Neural cell (in vitro differentiated cells): ENCODE data around the gene BFSP1. TPM values are rescaled to one million over a fixed set of nuclear protein-coding genes. Genes with fewer than 3 reads are reported as not detected.

Experiments used
- H2AFZ ChIP-seq: fragments of 200-600, 300-800 bp; sonication (generic), shearing (Covaris generic); 2 replicates; pipeline ENCODE4 v1.6.0; 2014; ENCODE audit warnings: low read depth, mild to moderate bottlenecking, antibody characterized with exemption, low read length, moderate library complexity
- H3F3A ChIP-seq: fragments of 200-600 bp; shearing (Covaris generic); 2 replicates; pipeline ENCODE4 v1.6.1; 2016; ENCODE audit warnings: mild to moderate bottlenecking, moderate library complexity, mixed read lengths, antibody characterized with exemption, low read length; ENCODE audit not compliant: insufficient read depth, poor library complexity, severe bottlenecking
- H3K27ac ChIP-seq: fragments of 200-600, 300-800 bp; sonication (generic), shearing (Covaris generic); 2 replicates; pipeline ENCODE4 v1.5.1; 2014; ENCODE audit warnings: mild to moderate bottlenecking, low read length, moderate library complexity
- H3K27me3 ChIP-seq: fragments of 300-800, 200-600 bp; sonication (generic), shearing (Covaris generic); 2 replicates; pipeline ENCODE4 v1.6.0; 2014; ENCODE audit warnings: mild to moderate bottlenecking, low read depth, low read length, moderate library complexity; ENCODE audit not compliant: insufficient read depth
- H3K36me3 ChIP-seq: fragments of 300-800, 200-600 bp; sonication (generic), shearing (Covaris generic); 2 replicates; pipeline ENCODE4 v1.5.1; 2014; ENCODE audit warnings: mild to moderate bottlenecking, antibody characterized with exemption, low read length, moderate library complexity; ENCODE audit not compliant: insufficient read depth
- H3K4me2 ChIP-seq: fragments of 300-800, 200-600 bp; sonication (generic), shearing (Covaris generic); 2 replicates; pipeline ENCODE4 v1.6.0; 2014; ENCODE audit warnings: mild to moderate bottlenecking, low read length
- H3K4me3 ChIP-seq: fragments of 300-800, 200-600 bp; sonication (generic), shearing (Covaris generic); 2 replicates; pipeline ENCODE4 v1.5.1; 2014; ENCODE audit warnings: mild to moderate bottlenecking, low read length, moderate library complexity
- H3K79me2 ChIP-seq: fragments of 200-600 bp; shearing (Covaris generic); replicated peaks from 2 replicates; pipeline ENCODE4 v1.6.0; 2014; ENCODE audit warnings: mild to moderate bottlenecking, low read length, moderate library complexity; ENCODE audit not compliant: insufficient read depth
- H3K9ac ChIP-seq: fragments of 300-800, 200-600 bp; sonication (generic), shearing (Covaris generic); 2 replicates; pipeline ENCODE4 v1.6.1; 2016; ENCODE audit warnings: mild to moderate bottlenecking, low read length, mixed read lengths
- H3K9me2 ChIP-seq: fragments of 200-600 bp; shearing (Covaris generic); 2 replicates; pipeline ENCODE4 v1.6.1; 2016; ENCODE audit warnings: mild to moderate bottlenecking, low read length, mixed read lengths; ENCODE audit not compliant: insufficient read depth
- H3K9me3 ChIP-seq: fragments of 200-600, 300-800 bp; sonication (generic), shearing (Covaris generic); 2 replicates; pipeline ENCODE4 v1.6.1; 2016; ENCODE audit warnings: mild to moderate bottlenecking, mixed run types, low read length, moderate library complexity, mixed read lengths
- H4K20me1 ChIP-seq: fragments of 200-600 bp; shearing (Covaris generic); 2 replicates; pipeline ENCODE4 v1.6.1; 2016; ENCODE audit warnings: mild to moderate bottlenecking, mixed run types; ENCODE audit not compliant: insufficient read depth
- CTCF ChIP-seq: fragments of 450-650 bp; IDR thresholded peaks from 2 replicates; pipeline ENCODE4 v1.5.1; 2014; ENCODE audit warnings: antibody characterized with exemption, mild to moderate bottlenecking, moderate library complexity; ENCODE audit not compliant: poor library complexity, severe bottlenecking
- EP300 ChIP-seq: fragments of 450-650 bp; conservative IDR thresholded peaks from 2 replicates; pipeline ENCODE4 v1.6.1; 2014; ENCODE audit warnings: antibody characterized with exemption, mild to moderate bottlenecking, moderate library complexity; ENCODE audit not compliant: poor library complexity, severe bottlenecking
- EZH2 ChIP-seq: fragments of 200-600, 300-800 bp; shearing (Covaris generic), sonication (generic); IDR thresholded peaks from 2 replicates; pipeline ENCODE4 v1.6.1; 2014; ENCODE audit warnings: antibody characterized with exemption, low read length, borderline replicate concordance, mild to moderate bottlenecking; ENCODE audit not compliant: insufficient read depth, poor library complexity, severe bottlenecking
- MXI1 ChIP-seq: fragments of 450-650 bp; conservative IDR thresholded peaks from 2 replicates; pipeline ENCODE4 v1.6.1; 2014; ENCODE audit warnings: antibody characterized with exemption, mild to moderate bottlenecking; ENCODE audit not compliant: poor library complexity, severe bottlenecking
- POLR2AphosphoS5 ChIP-seq: IDR thresholded peaks from 2 replicates; pipeline ENCODE4 v1.6.1; 2012
- RAD21 ChIP-seq: fragments of 450-650 bp; conservative IDR thresholded peaks from 2 replicates; pipeline ENCODE4 v1.6.1; 2014; ENCODE audit warnings: antibody characterized with exemption, mild to moderate bottlenecking, moderate library complexity
- REST ChIP-seq: IDR thresholded peaks from 2 replicates; pipeline ENCODE4 v1.6.1; 2012; ENCODE audit warnings: borderline replicate concordance
- SMC3 ChIP-seq: fragments of 450-650 bp; conservative IDR thresholded peaks from 2 replicates; pipeline ENCODE4 v1.6.1; 2014; ENCODE audit warnings: antibody characterized with exemption, mild to moderate bottlenecking, moderate library complexity; ENCODE audit not compliant: poor library complexity
- TAF1 ChIP-seq: IDR thresholded peaks from 2 replicates; pipeline ENCODE4 v1.6.1; 2012; ENCODE audit warnings: low read depth
- polyA plus RNA-seq: library from polyadenylated mRNA; depleted of rRNA; stranded (reverse); fragments of >200 nt; gene quantifications from 2 replicates; pipeline ENCODE4 v1.2.3, GENCODE V29; 2014

The BFSP1 gene
- polyA plus RNA-seq, 1 donor from 2014 or later = 1.3 TPM

GRCh38 chr20:17549131-17549530 is 18.0 kb upstream of the BFSP1 start:
- no peaks in the 10 kb centered on the region for H3K9me2 ChIP-seq
- no peak overlapping the region for H3K9ac ChIP-seq
- H3K9me3 ChIP-seq = no peaks in the 10 kb centered on the region
- H3K4me2 ChIP-seq = no peak overlapping the region
- H3K79me2 ChIP-seq = no peaks in the 10 kb centered on the region
- H4K20me1 ChIP-seq = no peaks in the 10 kb centered on the region
- no peak overlapping the region for H2AFZ ChIP-seq
- H3K27ac ChIP-seq = no peak overlapping the region
- TF ChIP-seq SMC3 (no peak), POLR2AphosphoS5 (no peak), CTCF (no peak), EZH2 (no peak), TAF1 (no peak), REST (no peak), MXI1 (no peak), EP300 (no peak), RAD21 (no peak)
- no peaks in the 10 kb centered on the region for H3F3A ChIP-seq
- H3K27me3 ChIP-seq = no peaks in the 10 kb centered on the region
- H3K36me3 ChIP-seq = no peaks in the 10 kb centered on the region
- no peak overlapping the region for H3K4me3 ChIP-seq

- Histone ChIP-seq H3K4me2 (no peak overlapping the region), H2AFZ (no peak overlapping the region), H3K27ac (no peak overlapping the region), H3K79me2 (no peaks in the 10 kb centered on the region), H3K36me3 (no peaks in the 10 kb centered on the region), H4K20me1 (no peaks in the 10 kb centered on the region), H3K9ac (no peak overlapping the region), H3K9me3 (no peaks in the 10 kb centered on the region), H3K27me3 (peaks cover 4% of the 10 kb centered on the region), H3K4me3 (no peak overlapping the region), H3K9me2 (no peaks in the 10 kb centered on the region), H3F3A (no peaks in the 10 kb centered on the region)
- no peak for TF ChIP-seq SMC3
- no peak for TF ChIP-seq EP300
- no peak for TF ChIP-seq REST
- TF ChIP-seq MXI1 = no peak
- no peak for TF ChIP-seq RAD21
- TF ChIP-seq POLR2AphosphoS5 = no peak
- TF ChIP-seq TAF1 = no peak
- TF ChIP-seq CTCF = no peak
- no peak for TF ChIP-seq EZH2
These were observed 13.9 kb upstream of the BFSP1 start for GRCh38 chr20:17545127-17545526.
